CD14-positive monocyte (primary cell): ENCODE data around the gene PPP1R1B. TPM values are rescaled to one million over a fixed set of nuclear protein-coding genes. Genes with fewer than 3 reads are reported as not detected.

Experiments
- DNase-seq, 3 donors: peaks; one replicate each; pipeline ENCODE4 v3.0.0-alpha.2; 2011 to 2022
- H2AFZ ChIP-seq: 2 replicates; pipeline ENCODE4 v1.6.0; 2012; ENCODE audit warnings: mild to moderate bottlenecking, low read depth, low read length, inconsistent platforms; ENCODE audit not compliant: insufficient read depth, poor library complexity, severe bottlenecking
- H3K27ac ChIP-seq, 2 donors: 1 replicate in 1 of 2; 2 replicates in 1 of 2; pipeline ENCODE4 v1.5.1; 2012 to 2013; ENCODE audit warnings: low read length in 2 of 2, control low read depth in 1 of 2, inconsistent platforms in 1 of 2, low read depth in 1 of 2, mild to moderate bottlenecking in 1 of 2
- H3K27me3 ChIP-seq, 2 donors: one replicate each; pipeline versions ENCODE4 v1.6.0 to v1.6.1; 2011 to 2013; ENCODE audit warnings: low read length in 2 of 2; ENCODE audit not compliant: control insufficient read depth in 2 of 2, insufficient read depth in 2 of 2
- H3K36me3 ChIP-seq, 2 donors: replicated peaks in 1 of 2; 1 replicate in 1 of 2; 2 replicates in 1 of 2; pipeline versions ENCODE4 v1.5.1 to v1.6.1; 2012 to 2013; ENCODE audit warnings: low read length in 2 of 2, control low read depth in 1 of 2, inconsistent platforms in 1 of 2, mild to moderate bottlenecking in 1 of 2; ENCODE audit not compliant: insufficient read depth in 2 of 2, control insufficient read depth in 1 of 2
- H3K4me1 ChIP-seq, 2 donors: 1 replicate in 1 of 2; 2 replicates in 1 of 2; pipeline versions ENCODE4 v1.5.1 to v1.6.1; 2012 to 2013; ENCODE audit warnings: low read length in 2 of 2, control low read depth in 1 of 2, inconsistent platforms in 1 of 2, mild to moderate bottlenecking in 1 of 2, moderate library complexity in 1 of 2; ENCODE audit not compliant: insufficient read depth in 2 of 2, control insufficient read depth in 1 of 2
- H3K4me2 ChIP-seq: replicated peaks from 2 replicates; pipeline ENCODE3; 2012; ENCODE audit warnings: low read length, moderate library complexity, mild to moderate bottlenecking; ENCODE audit not compliant: poor library complexity, severe bottlenecking; ENCODE audit errors: extremely low read depth
- H3K4me3 ChIP-seq, 3 experiments: fragments of 200-600 bp in 1 of 3; sonication (generic) in 1 of 3; replicated peaks in 1 of 3; 1 replicate in 2 of 3; 2 replicates in 1 of 3; pipeline ENCODE4 v1.5.1; 2011 to 2013; ENCODE audit warnings: low read length in 3 of 3, mild to moderate bottlenecking in 3 of 3, control low read depth in 2 of 3, low read depth in 2 of 3, inconsistent platforms in 1 of 3, moderate library complexity in 1 of 3
- H3K79me2 ChIP-seq: 2 replicates; pipeline ENCODE4 v1.6.0; 2012; ENCODE audit warnings: mild to moderate bottlenecking, control low read depth, inconsistent platforms, low read length, moderate library complexity; ENCODE audit not compliant: insufficient read depth
- H3K9ac ChIP-seq: 2 replicates; pipeline ENCODE4 v1.6.0; 2017; ENCODE audit warnings: low read length, mild to moderate bottlenecking; ENCODE audit not compliant: insufficient read depth, poor library complexity, severe bottlenecking
- H3K9me3 ChIP-seq, 2 donors: replicated peaks in 1 of 2; 1 replicate in 1 of 2; 2 replicates in 1 of 2; pipeline versions ENCODE4 v1.5.1 to v1.6.1; 2012 to 2013; ENCODE audit warnings: low read length in 2 of 2, control low read depth in 1 of 2; ENCODE audit not compliant: control insufficient read depth in 1 of 2, insufficient read depth in 1 of 2
- H4K20me1 ChIP-seq: 2 replicates; pipeline ENCODE4 v1.6.0; 2012; ENCODE audit warnings: mild to moderate bottlenecking, low read length, control low read depth, moderate library complexity; ENCODE audit not compliant: insufficient read depth
- H3K27ac Mint-ChIP-seq, 7 donors: one replicate each; pipeline ENCODE4 v1.8.0; 2020; ENCODE audit warnings: mild to moderate bottlenecking in 7 of 7, mixed read lengths in 7 of 7, moderate library complexity in 6 of 7, inconsistent platforms in 2 of 7
- H3K27me3 Mint-ChIP-seq, 3 donors: one replicate each; pipeline ENCODE4 v1.8.0; 2021 to 2022; ENCODE audit warnings: low read depth in 3 of 3, mild to moderate bottlenecking in 3 of 3, mixed read lengths in 3 of 3, moderate library complexity in 3 of 3, inconsistent platforms in 1 of 3
- H3K36me3 Mint-ChIP-seq, 2 donors: one replicate each; pipeline ENCODE4 v1.8.0; 2020; ENCODE audit warnings: mixed read lengths in 2 of 2, inconsistent platforms in 1 of 2, mild to moderate bottlenecking in 1 of 2
- H3K4me1 Mint-ChIP-seq: one replicate; pipeline ENCODE4 v1.8.0; 2020; ENCODE audit warnings: mild to moderate bottlenecking, mixed read lengths
- H3K4me3 Mint-ChIP-seq, 2 donors: one replicate each; pipeline ENCODE4 v1.8.0; 2020; ENCODE audit warnings: mild to moderate bottlenecking in 2 of 2, mixed read lengths in 2 of 2, moderate library complexity in 1 of 2
- H3K9me3 Mint-ChIP-seq, 7 donors: one replicate each; pipeline ENCODE4 v1.8.0; 2020 to 2022; ENCODE audit warnings: mixed read lengths in 7 of 7, mild to moderate bottlenecking in 6 of 7, moderate library complexity in 6 of 7, inconsistent platforms in 2 of 7
- WGBS: methylation state at CpG from one replicate; pipeline ENCODE4 v1.1.5; 2013; ENCODE audit warnings: missing lambda C conversion rate; ENCODE audit not compliant: insufficient coverage; 5-methylcytosine and 5-hydroxymethylcytosine counted together
- intact Hi-C, 2 donors: fragments of 100-400 bp; cut with micrococcal nuclease; formaldehyde crosslinking; loops; one replicate each; pipeline versions ENCODE4 v1.15.0 to v1.15.1; 2023
- polyA plus RNA-seq, 3 donors: library from polyadenylated mRNA; depleted of rRNA in 1 of 3; unstranded in 2 of 3; stranded (reverse) in 1 of 3; fragments of 300-500 nt in 2 of 3; fragments of >200 nt in 1 of 3; fragmentation: Illumina TruSeq in 2 of 3; gene quantifications; 1 replicate in 2 of 3; 2 replicates in 1 of 3; pipeline ENCODE4 v1.2.3, GENCODE V29; 2012 to 2021
- TF ChIP-seq, protein P1 (sequence below): fragments of 200-600 bp; IDR thresholded peaks from one replicate; pipeline ENCODE4 v1.8.0; 2022; ENCODE audit warnings: antibody characterized with exemption, mild to moderate bottlenecking

PPP1R1B gene
- polyA plus RNA-seq, 3 donors: 0.05 TPM; not detected in 2

- TF ChIP-seq, protein P1, sequence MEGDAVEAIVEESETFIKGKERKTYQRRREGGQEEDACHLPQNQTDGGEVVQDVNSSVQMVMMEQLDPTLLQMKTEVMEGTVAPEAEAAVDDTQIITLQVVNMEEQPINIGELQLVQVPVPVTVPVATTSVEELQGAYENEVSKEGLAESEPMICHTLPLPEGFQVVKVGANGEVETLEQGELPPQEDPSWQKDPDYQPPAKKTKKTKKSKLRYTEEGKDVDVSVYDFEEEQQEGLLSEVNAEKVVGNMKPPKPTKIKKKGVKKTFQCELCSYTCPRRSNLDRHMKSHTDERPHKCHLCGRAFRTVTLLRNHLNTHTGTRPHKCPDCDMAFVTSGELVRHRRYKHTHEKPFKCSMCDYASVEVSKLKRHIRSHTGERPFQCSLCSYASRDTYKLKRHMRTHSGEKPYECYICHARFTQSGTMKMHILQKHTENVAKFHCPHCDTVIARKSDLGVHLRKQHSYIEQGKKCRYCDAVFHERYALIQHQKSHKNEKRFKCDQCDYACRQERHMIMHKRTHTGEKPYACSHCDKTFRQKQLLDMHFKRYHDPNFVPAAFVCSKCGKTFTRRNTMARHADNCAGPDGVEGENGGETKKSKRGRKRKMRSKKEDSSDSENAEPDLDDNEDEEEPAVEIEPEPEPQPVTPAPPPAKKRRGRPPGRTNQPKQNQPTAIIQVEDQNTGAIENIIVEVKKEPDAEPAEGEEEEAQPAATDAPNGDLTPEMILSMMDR: no peak
- H3K36me3 ChIP-seq: no peaks in the 10 kb centered on the region
- intact Hi-C loops: no loop called here
- H4K20me1 ChIP-seq: no peaks in the 10 kb centered on the region
- no peaks in the 10 kb centered on the region for H3K9me3 ChIP-seq
- H3K27ac ChIP-seq: no peak overlapping the region
- peaks cover 2 to 6% of the 10 kb centered on the region in 2 donors for H3K4me1 ChIP-seq
- H3K9me3 Mint-ChIP-seq: peaks cover 0 to 4% (median 2%) of the 10 kb centered on the region in 7 donors
- H3K27ac Mint-ChIP-seq: peak overlapping the region in 1 of 7 donors; percentile 42
- no peak overlapping the region for H3K4me2 ChIP-seq
- no peak overlapping the region for H3K9ac ChIP-seq
- no peaks in the 10 kb centered on the region for H3K79me2 ChIP-seq
- H2AFZ ChIP-seq: no peak overlapping the region
- H3K4me3 Mint-ChIP-seq: no peak overlapping the region
- peaks cover 5 to 15% of the 10 kb centered on the region in 2 donors for H3K36me3 Mint-ChIP-seq
- DNase-seq: no peak
- peaks cover 5 to 32% of the 10 kb centered on the region in 2 donors for H3K27me3 ChIP-seq
- peaks cover 25 to 46% (median 39%) of the 10 kb centered on the region in 3 donors for H3K27me3 Mint-ChIP-seq
- H3K4me1 Mint-ChIP-seq: peaks cover 19% of the 10 kb centered on the region
- 83% methylated on average over 11 of the region's 13 CpGs for WGBS
- no peak overlapping the region for H3K4me3 ChIP-seq
These were observed 46.8 kb downstream of the PPP1R1B start for GRCh38 chr17:39673335-39674081.

DNA sequence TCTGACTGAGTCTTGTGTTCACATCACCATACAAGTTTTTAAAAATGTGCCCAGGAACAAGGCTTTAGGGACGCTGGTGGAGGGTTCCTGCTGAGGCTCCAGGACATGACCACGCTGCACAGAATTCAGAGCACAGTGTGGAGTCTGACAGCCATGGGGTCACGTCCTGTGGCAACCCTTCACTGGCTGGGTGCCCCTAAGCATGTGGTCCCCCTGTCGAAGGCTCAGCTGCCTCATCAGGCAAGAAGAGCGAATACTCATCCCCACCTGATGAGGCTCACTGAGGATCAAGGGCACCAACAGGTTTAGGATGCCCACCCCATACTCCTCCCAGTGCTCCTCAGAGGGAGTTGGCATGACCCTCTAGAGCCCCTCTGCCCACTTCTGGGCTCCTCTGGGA, 47.4 kb downstream of the PPP1R1B start:
- Histone ChIP-seq H3K36me3 (peaks cover 0 to 1% of the 10 kb centered on the region in 2 donors), H3K79me2 (no peaks in the 10 kb centered on the region), H3K27ac (no peak overlapping the region), H2AFZ (no peak overlapping the region), H3K4me1 (peaks cover 0 to 4% of the 10 kb centered on the region in 2 donors), H3K27me3 (peaks cover 2 to 26% of the 10 kb centered on the region in 2 donors), H3K4me3 (no peak overlapping the region), H4K20me1 (no peaks in the 10 kb centered on the region), H3K9me3 (no peaks in the 10 kb centered on the region), H3K4me2 (no peak overlapping the region), H3K9ac (no peak overlapping the region)
- 94% methylated on average over 3 of the region's 5 CpGs for WGBS
- Mint-ChIP-seq H3K4me3 (no peak overlapping the region), H3K4me1 (peaks cover 16% of the 10 kb centered on the region), H3K36me3 (peaks cover 11 to 18% of the 10 kb centered on the region in 2 donors), H3K27me3 (peaks cover 20 to 39% (median 35%) of the 10 kb centered on the region in 3 donors), H3K27ac (no peak overlapping the region), H3K9me3 (peaks cover 0 to 4% (median 0%) of the 10 kb centered on the region in 7 donors)
- TF ChIP-seq, protein P1: no peak
- DNase-seq: no peak
- intact Hi-C loops: no loop called here
